T-cell (primary cell): ENCODE results near the gene IGFBP2. TPM values are rescaled to one million over a fixed set of nuclear protein-coding genes. Genes with fewer than 3 reads are reported as not detected.

Experiments used
- ATAC-seq, 4 experiments: fragments of 200-7000 bp in 3 of 4; fragments of 150-1000 bp in 1 of 4; cut with Tn5 transposase; replicated peaks in 1 of 4; 1 replicate in 3 of 4; 2 replicates in 1 of 4; pipeline ENCODE4 v1.10.0; 2021; ENCODE audit warnings: moderate library complexity in 3 of 4, mild to moderate bottlenecking in 2 of 4, moderate number of reproducible peaks in 1 of 4
- CTCF ChIA-PET, 2 donors: fragments of 300-600 bp; sonication (Branson Sonifier 250); formaldehyde crosslinking; loops; one replicate each; lab custom pipeline; 2022; ENCODE audit warnings: antibody characterized with exemption in 2 of 2; lab: Charles Lee
- POLR2A ChIA-PET, 2 donors: fragments of 300-600 bp; sonication (Branson Sonifier 250); formaldehyde crosslinking; loops; one replicate each; lab custom pipeline; 2022; ENCODE audit warnings: antibody characterized with exemption in 2 of 2; lab: Charles Lee
- DNase-seq, 35 experiments: peaks; one replicate each; pipeline versions ENCODE4 v3.0.0 to v3.0.0-alpha.2; 2013 to 2023
- H3K27ac ChIP-seq: one replicate; pipeline ENCODE4 v1.5.1; 2013; ENCODE audit warnings: low read length
- H3K27me3 ChIP-seq, 2 experiments: replicated peaks in 1 of 2; 1 replicate in 1 of 2; 2 replicates in 1 of 2; pipeline versions ENCODE4 v1.6.1 to v1.7.0; 2013; ENCODE audit warnings: low read length in 1 of 2, mixed read lengths in 1 of 2; ENCODE audit not compliant: control insufficient read depth in 2 of 2, insufficient read depth in 2 of 2; ENCODE audit errors: extremely low read depth in 1 of 2
- H3K36me3 ChIP-seq, 2 donors: 1 replicate in 1 of 2; 2 replicates in 1 of 2; pipeline versions ENCODE4 v1.6.1 to v1.7.0; 2013; ENCODE audit warnings: low read length in 1 of 2; ENCODE audit not compliant: control insufficient read depth in 2 of 2, insufficient read depth in 1 of 2; ENCODE audit errors: extremely low read depth in 1 of 2
- H3K4me1 ChIP-seq, 2 experiments: 1 replicate in 1 of 2; 2 replicates in 1 of 2; pipeline versions ENCODE4 v1.6.1 to v1.7.0; 2013; ENCODE audit warnings: low read length in 2 of 2, mixed read lengths in 1 of 2; ENCODE audit not compliant: insufficient read depth in 2 of 2, control insufficient read depth in 1 of 2; ENCODE audit errors: extremely low read depth in 1 of 2
- H3K4me3 ChIP-seq, 2 donors: 1 replicate in 1 of 2; 2 replicates in 1 of 2; pipeline versions ENCODE4 v1.5.1 to v1.7.0; 2013; ENCODE audit warnings: mild to moderate bottlenecking in 2 of 2, low read length in 1 of 2, moderate library complexity in 1 of 2; ENCODE audit not compliant: control insufficient read depth in 1 of 2; ENCODE audit errors: extremely low read depth in 1 of 2
- H3K9me3 ChIP-seq: 2 replicates; pipeline ENCODE4 v1.7.0; 2013
- H3K27ac Mint-ChIP-seq, 2 donors: one replicate each; pipeline ENCODE4 v1.8.0; 2020 to 2021; ENCODE audit warnings: mild to moderate bottlenecking in 2 of 2, mixed read lengths in 2 of 2
- H3K27me3 Mint-ChIP-seq, 2 donors: one replicate each; pipeline ENCODE4 v1.8.0; 2021 to 2022; ENCODE audit warnings: mixed read lengths in 2 of 2
- H3K36me3 Mint-ChIP-seq: one replicate; pipeline ENCODE4 v1.8.0; 2021; ENCODE audit warnings: mixed read lengths
- H3K4me1 Mint-ChIP-seq, 3 donors: one replicate each; pipeline ENCODE4 v1.8.0; 2020 to 2022; ENCODE audit warnings: mixed read lengths in 3 of 3, mild to moderate bottlenecking in 1 of 3
- H3K4me3 Mint-ChIP-seq, 3 donors: one replicate each; pipeline ENCODE4 v1.8.0; 2020 to 2022; ENCODE audit warnings: mild to moderate bottlenecking in 3 of 3, mixed read lengths in 3 of 3, moderate library complexity in 3 of 3
- H3K9me3 Mint-ChIP-seq, 3 donors: one replicate each; pipeline ENCODE4 v1.8.0; 2020 to 2022; ENCODE audit warnings: mixed read lengths in 3 of 3
- WGBS: methylation state at CpG from one replicate; pipeline ENCODE4 v1.1.5; 2013; ENCODE audit warnings: missing lambda C conversion rate; ENCODE audit not compliant: insufficient coverage; 5-methylcytosine and 5-hydroxymethylcytosine counted together
- total RNA-seq, 35 experiments: library from RNA in 6 of 35; stranded (reverse) in 6 of 35; fragments of 120-200 nt in 1 of 35; gene quantifications; one replicate each; pipeline versions ENCODE4 v1.2.1 to v1.2.4 and lab custom pipeline; 2013 to 2026

The IGFBP2 gene
- total RNA-seq, 5 donors from 2014 or later (not counting 1 experiment from before 2014, with no cell fraction given): 0.46 to 2.1 (median 1.8) TPM; not detected in 2

GRCh38 chr2:216635701-216636550 lies 2.7 kb downstream of the IGFBP2 start:
- ChIA-PET CTCF (interaction anchor here in 1 of 2 donors (0.6 to 0.7 kb wide), 3 partner anchors 13 to 157 kb away, joined by 3 read pairs; no protein-coding TSS in a partner anchor), POLR2A (no interaction called here)
- Histone ChIP-seq H3K4me1 (peaks cover 10 to 17% of the 10 kb centered on the region in 2 experiments), H3K27ac (no peak overlapping the region), H3K36me3 (peaks cover 0 to 6% of the 10 kb centered on the region in 2 donors), H3K4me3 (no peak overlapping the region), H3K9me3 (no peaks in the 10 kb centered on the region), H3K27me3 (peaks cover 0 to 79% of the 10 kb centered on the region in 2 experiments)
- Mint-ChIP-seq H3K36me3 (no peaks in the 10 kb centered on the region), H3K27ac (no peak overlapping the region), H3K27me3 (peaks cover 53 to 70% of the 10 kb centered on the region in 2 donors), H3K4me3 (peak overlapping the region in 1 of 3 donors; percentile 81), H3K4me1 (peaks cover 16 to 31% (median 28%) of the 10 kb centered on the region in 3 donors), H3K9me3 (no peaks in the 10 kb centered on the region)
- WGBS: 61% methylated on average over 11 of the region's 18 CpGs
- ATAC-seq (no peak), DNase-seq (no peak)

GRCh38 chr2:216636551-216637450 lies 3.6 kb downstream of the IGFBP2 start:
- ChIA-PET POLR2A (no interaction called here), CTCF (interaction anchor here in 1 of 2 donors (0.6 to 0.7 kb wide), 3 partner anchors 12 to 158 kb away, joined by 3 read pairs; no protein-coding TSS in a partner anchor)
- peaks cover 10 to 17% of the 10 kb centered on the region in 2 experiments for H3K4me1 ChIP-seq
- Mint-ChIP-seq H3K27ac (peak overlapping the region in 1 of 2 donors; percentile 5), H3K4me1 (peaks cover 16 to 31% (median 28%) of the 10 kb centered on the region in 3 donors), H3K4me3 (peak overlapping the region in 1 of 3 donors; percentile 41), H3K27me3 (peaks cover 47 to 64% of the 10 kb centered on the region in 2 donors), H3K9me3 (no peaks in the 10 kb centered on the region), H3K36me3 (no peaks in the 10 kb centered on the region)
- H3K4me3 ChIP-seq: no peak overlapping the region
- no peaks in the 10 kb centered on the region for H3K9me3 ChIP-seq
- DNase-seq: no peak
- peaks cover 0 to 73% of the 10 kb centered on the region in 2 experiments for H3K27me3 ChIP-seq
- ATAC-seq: no peak
- H3K27ac ChIP-seq: no peak overlapping the region
- peaks cover 0 to 6% of the 10 kb centered on the region in 2 donors for H3K36me3 ChIP-seq
- WGBS: 53% methylated on average over 9 of the region's 29 CpGs

GRCh38 chr2:216637472-216637871 lies 4.3 kb downstream of the IGFBP2 start:
- Histone ChIP-seq H3K4me3 (no peak overlapping the region), H3K27me3 (peaks cover 0 to 68% of the 10 kb centered on the region in 2 experiments), H3K9me3 (no peaks in the 10 kb centered on the region), H3K4me1 (peaks cover 10 to 17% of the 10 kb centered on the region in 2 experiments), H3K36me3 (peaks cover 0 to 6% of the 10 kb centered on the region in 2 donors), H3K27ac (no peak overlapping the region)
- 45% methylated on average over 1 of the region's 3 CpGs for WGBS
- no peak for DNase-seq
- Mint-ChIP-seq H3K9me3 (no peaks in the 10 kb centered on the region), H3K4me1 (peaks cover 16 to 27% (median 26%) of the 10 kb centered on the region in 3 donors), H3K27me3 (peaks cover 41 to 59% of the 10 kb centered on the region in 2 donors), H3K36me3 (no peaks in the 10 kb centered on the region), H3K27ac (peak overlapping the region in 1 of 2 donors; percentile 9), H3K4me3 (no peak overlapping the region)
- ChIA-PET POLR2A (no interaction called here), CTCF (interaction anchor here in 1 of 2 donors (1.1 kb wide), 1 partner anchor 13 kb away, joined by 3 read pairs; no protein-coding TSS in a partner anchor)
- ATAC-seq: no peak

GRCh38 chr2:216643986-216644659 lies 10.9 kb downstream of the IGFBP2 start:
- H3K27ac Mint-ChIP-seq: peak overlapping the region in 1 of 2 donors; percentile 31
- Histone ChIP-seq H3K4me1 (peaks cover 0 to 4% of the 10 kb centered on the region in 2 experiments), H3K27ac (no peak overlapping the region), H3K4me3 (no peak overlapping the region), H3K9me3 (no peaks in the 10 kb centered on the region), H3K27me3 (peaks cover 0 to 22% of the 10 kb centered on the region in 2 experiments), H3K36me3 (peaks cover 0 to 6% of the 10 kb centered on the region in 2 donors)
- ATAC-seq (no peak), DNase-seq (no peak)
- H3K27me3 Mint-ChIP-seq: peaks cover 4 to 29% of the 10 kb centered on the region in 2 donors
- no peaks in the 10 kb centered on the region for H3K36me3 Mint-ChIP-seq
- POLR2A ChIA-PET: no interaction called here
- WGBS: 60% methylated on average over 3 of the region's 5 CpGs
- H3K9me3 Mint-ChIP-seq: no peaks in the 10 kb centered on the region
- CTCF ChIA-PET: interaction anchor here in 1 of 2 donors (0.9 kb wide), 1 partner anchor 22 kb away, joined by 3 read pairs; no protein-coding TSS in a partner anchor
- H3K4me1 Mint-ChIP-seq: peaks cover 0 to 12% (median 2%) of the 10 kb centered on the region in 3 donors
- no peak overlapping the region for H3K4me3 Mint-ChIP-seq

GRCh38 chr2:216644842-216645635 lies 11.8 kb downstream of the IGFBP2 start:
- 48% methylated on average over 4 of the region's 4 CpGs for WGBS
- H3K4me1 Mint-ChIP-seq: peaks cover 0 to 12% (median 2%) of the 10 kb centered on the region in 3 donors
- H3K4me1 ChIP-seq: peaks cover 0 to 4% of the 10 kb centered on the region in 2 experiments
- no peaks in the 10 kb centered on the region for H3K9me3 ChIP-seq
- H3K9me3 Mint-ChIP-seq: no peaks in the 10 kb centered on the region
- ChIA-PET POLR2A (no interaction called here), CTCF (interaction anchor here in 1 of 2 donors (0.9 kb wide), 1 partner anchor 21 kb away, joined by 3 read pairs; no protein-coding TSS in a partner anchor)
- H3K36me3 ChIP-seq: peaks cover 0 to 6% of the 10 kb centered on the region in 2 donors
- no peak for DNase-seq
- H3K27ac ChIP-seq: no peak overlapping the region
- H3K36me3 Mint-ChIP-seq: no peaks in the 10 kb centered on the region
- H3K27me3 Mint-ChIP-seq: peaks cover 4 to 25% of the 10 kb centered on the region in 2 donors
- no peak overlapping the region for H3K4me3 Mint-ChIP-seq
- no peak for ATAC-seq
- no peak overlapping the region for H3K27ac Mint-ChIP-seq
- H3K4me3 ChIP-seq: no peak overlapping the region
- peaks cover 0 to 16% of the 10 kb centered on the region in 2 experiments for H3K27me3 ChIP-seq
